Adrenal gland (tissue), 5 donors: ENCODE measurements around the gene GALNTL6.

Experiments
- CTCF ChIP-seq, 6 experiments: fragments of 450-650 bp in 4 of 6; fragments of 200-600 bp in 2 of 6; sonication (generic) in 1 of 6; IDR thresholded peaks; 1 replicate in 5 of 6; 2 replicates in 1 of 6; pipeline versions ENCODE4 v1.5.1 to v1.8.0; 2016 to 2021; ENCODE audit warnings: antibody characterized with exemption in 6 of 6, mild to moderate bottlenecking in 2 of 6, moderate library complexity in 1 of 6
- POLR2A ChIP-seq, 2 donors: fragments of 450-650 bp; IDR thresholded peaks; one replicate each; pipeline ENCODE4 v1.6.1; 2017; ENCODE audit warnings: antibody characterized with exemption in 2 of 2, mild to moderate bottlenecking in 2 of 2, moderate library complexity in 1 of 2
- donor health status: DM: no; HTN: no; CAD: no.

GRCh38 chr4:172287117-172287516, 473.9 kb downstream of the GALNTL6 start:
- TF ChIP-seq CTCF (IDR thresholded peaks at IDR 0.05) (no peak), POLR2A (IDR thresholded peaks at IDR 0.05) (no peak)
